ENCODE measurements around the gene LTBR. TPM values are rescaled to one million over a fixed set of nuclear protein-coding genes. Genes with fewer than 3 reads are reported as not detected.

LTBR gene
- polyA plus RNA-seq, 2 of the 4 experiments (the other 2 are of a cell fraction), result 57.3 to 110 TPM

DNA sequence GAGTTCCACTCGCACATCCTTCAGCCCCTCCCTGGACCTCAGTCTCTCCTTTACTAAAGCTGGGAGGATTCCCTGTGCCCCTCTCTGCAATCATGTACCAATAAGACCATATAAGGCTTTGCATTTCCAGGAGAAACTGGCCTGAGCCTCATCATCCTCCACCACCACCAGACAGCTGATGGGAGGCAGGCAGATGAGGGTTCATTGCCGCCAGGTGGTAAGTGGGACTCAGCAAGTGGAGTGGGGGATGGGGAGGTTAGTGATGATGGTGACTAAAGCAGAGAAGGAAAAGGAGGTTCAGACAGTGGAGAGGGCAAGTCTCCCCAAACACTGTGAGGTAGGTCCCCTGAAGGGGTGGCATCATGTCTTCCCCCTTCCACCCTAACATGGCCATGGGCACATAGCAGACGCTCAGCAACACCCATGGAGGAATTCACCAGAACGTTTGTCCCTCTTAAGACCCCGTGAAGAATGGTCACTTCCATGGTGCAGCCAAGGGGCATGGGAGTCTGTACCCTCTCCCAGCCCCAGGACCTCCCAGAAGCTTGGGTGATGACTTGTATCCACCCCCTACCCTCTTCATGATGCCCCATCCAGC lies 37.6 kb upstream of the LTBR start (continued):
- TF ChIP-seq CBX8 (IDR thresholded peaks at IDR 0.05) (no peak), HOXB13 (CRISPR knock-in tag; IDR thresholded peaks at IDR 0.05; ENCODE audit: low read depth) (no peak), JUN (IDR thresholded peaks at IDR 0.05) (no peak)
- TF ChIP-seq, protein P1, sequence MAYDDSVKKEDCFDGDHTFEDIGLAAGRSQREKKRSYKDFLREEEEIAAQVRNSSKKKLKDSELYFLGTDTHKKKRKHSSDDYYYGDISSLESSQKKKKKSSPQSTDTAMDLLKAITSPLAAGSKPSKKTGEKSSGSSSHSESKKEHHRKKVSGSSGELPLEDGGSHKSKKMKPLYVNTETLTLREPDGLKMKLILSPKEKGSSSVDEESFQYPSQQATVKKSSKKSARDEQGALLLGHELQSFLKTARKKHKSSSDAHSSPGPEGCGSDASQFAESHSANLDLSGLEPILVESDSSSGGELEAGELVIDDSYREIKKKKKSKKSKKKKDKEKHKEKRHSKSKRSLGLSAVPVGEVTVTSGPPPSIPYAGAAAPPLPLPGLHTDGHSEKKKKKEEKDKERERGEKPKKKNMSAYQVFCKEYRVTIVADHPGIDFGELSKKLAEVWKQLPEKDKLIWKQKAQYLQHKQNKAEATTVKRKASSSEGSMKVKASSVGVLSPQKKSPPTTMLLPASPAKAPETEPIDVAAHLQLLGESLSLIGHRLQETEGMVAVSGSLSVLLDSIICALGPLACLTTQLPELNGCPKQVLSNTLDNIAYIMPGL (CRISPR knock-in tag; IDR thresholded peaks at IDR 0.05; ENCODE audit: borderline replicate concordance), result no peak

DNA sequence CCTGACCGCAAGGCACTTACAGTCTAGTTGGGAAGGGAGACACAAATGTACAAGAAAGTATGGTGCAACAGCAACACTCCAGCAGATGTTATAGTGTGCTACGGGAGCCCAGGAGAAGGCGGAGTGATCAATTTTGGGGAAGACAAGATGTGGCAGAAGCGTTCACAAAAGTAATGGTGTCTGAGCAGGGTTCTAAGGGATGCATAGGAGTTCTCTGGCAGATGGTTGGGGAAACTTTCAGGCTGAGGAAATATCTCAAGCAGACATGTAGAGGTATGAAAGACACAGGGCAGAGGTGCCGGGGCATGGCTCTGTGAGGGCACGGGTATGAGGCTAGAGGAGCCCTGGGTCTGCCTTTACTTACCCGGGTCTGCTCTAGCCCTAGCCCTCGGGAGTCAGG lies 37.0 kb upstream of the LTBR start:
- POLR2A ChIA-PET, result interaction anchor here (2.1 kb wide), 1 partner anchor 11 kb away, joined by 67 read pairs; no protein-coding TSS in a partner anchor
- Histone ChIP-seq H3K9me3 (no peaks in the 10 kb centered on the region), H3K4me3 (no peak overlapping the region), H3K27ac (peak overlapping the region; percentile 95 to 98), H3K4me1 (peaks cover 49% of the 10 kb centered on the region), H3K4me2 (no peak overlapping the region)
- no peak for TF ChIP-seq HDAC2 (IDR thresholded peaks at IDR 0.05)
- TF ChIP-seq EP300 (IDR thresholded peaks at IDR 0.05), result no peak
- TF ChIP-seq ZFP36 (IDR thresholded peaks at IDR 0.05; ENCODE audit: borderline replicate concordance, partially characterized antibody), result no peak
- TF ChIP-seq KDM5A (IDR thresholded peaks at IDR 0.05), result no peak
- no peak for TF ChIP-seq CBX2 (IDR thresholded peaks at IDR 0.05; ENCODE audit: borderline replicate concordance, low read depth)
- no peak for TF ChIP-seq POLR2A (IDR thresholded peaks at IDR 0.05; ENCODE audit: low read length)
- 97% methylated on average over 8 of the region's 8 CpGs for WGBS (ENCODE audit: missing lambda C conversion rate)
- CTCF ChIA-PET, result interaction anchor here (1.4 to 29.7 kb wide), 3 partner anchors 11 to 118 kb away, joined by 3 to 705 read pairs (median 29); partner anchors contain the start of gene SCNN1A
- DNase-seq (ENCODE audit: low read depth in 1 of 2, low spot score in 1 of 2) (no peak), FAIRE-seq (no peak), ATAC-seq (no peak)

DNA sequence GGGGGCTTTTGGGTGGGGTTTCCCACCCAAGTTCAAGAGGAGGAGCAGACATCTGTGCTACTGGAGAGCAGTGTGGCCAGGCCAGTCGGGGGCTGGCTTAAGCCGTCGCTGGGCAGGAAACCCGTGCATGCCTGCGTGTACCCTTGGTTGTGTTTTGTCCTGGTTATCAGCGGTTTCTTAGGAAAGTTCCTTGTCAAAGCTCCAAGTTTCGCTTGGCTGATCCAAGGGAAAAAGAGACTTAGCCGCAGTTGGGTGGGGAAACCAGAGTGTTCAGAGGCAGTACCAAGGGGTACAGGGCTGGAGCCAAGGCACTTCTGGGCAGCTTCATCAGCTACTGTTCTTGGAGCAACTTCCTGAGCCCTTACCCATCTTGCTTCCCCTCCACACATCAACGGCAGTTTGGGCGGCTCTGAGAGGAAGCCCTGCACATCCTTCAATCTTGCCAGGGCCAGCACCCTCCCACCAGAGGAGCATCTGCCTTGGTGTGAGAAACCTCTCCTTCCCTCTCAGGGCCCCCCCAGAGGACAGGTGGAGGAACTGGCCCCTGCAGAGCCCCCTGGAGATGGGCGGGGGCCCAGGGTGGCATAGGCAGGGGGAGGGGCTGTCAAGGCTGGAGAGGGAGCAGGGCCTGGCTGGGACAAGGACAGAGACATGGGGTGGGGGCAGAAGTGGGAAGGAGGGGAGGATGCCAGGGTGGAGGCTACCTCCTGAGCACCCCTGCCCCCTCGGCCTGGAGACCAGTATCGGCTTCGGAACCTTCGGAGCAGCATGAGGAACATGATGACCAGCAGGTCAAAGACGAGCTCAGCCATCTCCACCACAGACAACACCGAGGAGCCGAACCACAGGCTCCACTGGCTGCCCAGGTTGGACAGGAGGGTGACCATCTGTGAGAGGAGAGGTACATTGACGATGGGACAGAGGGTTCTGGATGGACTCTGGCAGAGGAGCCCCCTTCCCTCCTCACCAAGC lies 36.3 kb upstream of the LTBR start:
- ChIA-PET POLR2A (no interaction called here), CTCF (interaction anchor here (1.4 to 29.7 kb wide), 5 partner anchors 12 to 118 kb away, joined by 3 to 705 read pairs (median 7); partner anchors contain the start of gene SCNN1A)
- ATAC-seq, result no peak
- TF ChIP-seq CHD2 (IDR thresholded peaks at IDR 0.05; ENCODE audit: low read length, partially characterized antibody) (no peak), POLR2A (IDR thresholded peaks at IDR 0.05; ENCODE audit: low read length) (no peak), SMC3 (IDR thresholded peaks at IDR 0.05) (no peak)
- TF ChIP-seq, protein P2, sequence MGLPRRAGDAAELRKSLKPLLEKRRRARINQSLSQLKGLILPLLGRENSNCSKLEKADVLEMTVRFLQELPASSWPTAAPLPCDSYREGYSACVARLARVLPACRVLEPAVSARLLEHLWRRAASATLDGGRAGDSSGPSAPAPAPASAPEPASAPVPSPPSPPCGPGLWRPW (IDR thresholded peaks at IDR 0.05), result no peak
- Histone ChIP-seq H3K27ac (peak overlapping the region; percentile 95 to 98; a peak in 4 of 6 replicates), H3K4me2 (no peak overlapping the region), H3K4me1 (peaks cover 42% of the 10 kb centered on the region), H3K4me3 (no peak overlapping the region), H3K9me3 (no peaks in the 10 kb centered on the region)
- no peak for DNase-seq (ENCODE audit: low read depth in 1 of 2, low spot score in 1 of 2)
- FAIRE-seq, result no peak
- 92% methylated on average over 19 of the region's 19 CpGs for WGBS (ENCODE audit: missing lambda C conversion rate)

GRCh38 chr12:6351622-6352021 lies 32.3 kb upstream of the LTBR start:
- POLR2A ChIA-PET, result interaction anchor here (0.7 to 1.0 kb wide), 3 partner anchors 10 to 31 kb away, joined by 3 read pairs; no protein-coding TSS in a partner anchor
- FAIRE-seq (no peak), DNase-seq (ENCODE audit: low read depth in 1 of 2, low spot score in 1 of 2) (no peak), ATAC-seq (no peak)
- TF ChIP-seq, protein P1 (CRISPR knock-in tag; IDR thresholded peaks at IDR 0.05; ENCODE audit: borderline replicate concordance), result no peak
- no peak for TF ChIP-seq KDM1A (IDR thresholded peaks at IDR 0.05; ENCODE audit: low read depth)
- no peaks in the 10 kb centered on the region for H3K9me3 ChIP-seq
- WGBS (ENCODE audit: missing lambda C conversion rate), result 82% methylated on average over 5 of the region's 5 CpGs
- H3K4me1 ChIP-seq, result peaks cover 2% of the 10 kb centered on the region; the same call in 2 of the 3 replicates
- no peak overlapping the region for H3K27ac ChIP-seq
- no peak overlapping the region for H3K4me2 ChIP-seq
- H3K4me3 ChIP-seq, result no peak overlapping the region
- CTCF ChIA-PET, result interaction anchor here (0.7 to 29.7 kb wide), 6 partner anchors 14 to 299 kb away, joined by 3 to 705 read pairs (median 4); partner anchors contain the start of gene SCNN1A

Measured in A549 (cell line).